HG03378 (cell line): Measurements from ENCODE around the gene TOX2.

Experiments
- ATAC-seq: cut with Tn5 transposase; IDR thresholded peaks from one replicate; pipeline ENCODE4 v1.9.1; 2021; ENCODE audit warnings: mild to moderate bottlenecking, moderate library complexity; ENCODE audit not compliant: unreplicated experiment

TOX2 gene

GRCh38 chr20:44052166-44052565 is 137.5 kb downstream of the TOX2 start:
- no peak for ATAC-seq

GRCh38 chr20:44053046-44053445 is 138.4 kb downstream of the TOX2 start:
- ATAC-seq, result no peak

- no peak for ATAC-seq
Observed at GRCh38 chr20:44054118-44054517, 139.5 kb downstream of the TOX2 start.

GRCh38 chr20:44054849-44055248 is 140.2 kb downstream of the TOX2 start:
- ATAC-seq, result no peak

GRCh38 chr20:44056010-44056698 is 141.5 kb downstream of the TOX2 start:
- no peak for ATAC-seq

- no peak for ATAC-seq
Observed at GRCh38 chr20:44057698-44058675, 143.3 kb downstream of the TOX2 start.

GRCh38 chr20:44064501-44065400 is 150.1 kb downstream of the TOX2 start:
- no peak for ATAC-seq

GRCh38 chr20:44065401-44066340 is 151.0 kb downstream of the TOX2 start:
- no peak for ATAC-seq

GRCh38 chr20:44066645-44067606 is 152.3 kb downstream of the TOX2 start:
- ATAC-seq, result no peak

GRCh38 chr20:44067650-44068081 is 153.0 kb downstream of the TOX2 start:
- no peak for ATAC-seq

GRCh38 chr20:44068316-44069201 is 153.9 kb downstream of the TOX2 start:
- ATAC-seq, result no peak

- ATAC-seq, result no peak
Observed at GRCh38 chr20:44069203-44070011, 154.8 kb downstream of the TOX2 start.

- ATAC-seq, result no peak
Observed at GRCh38 chr20:44070139-44070900, 155.7 kb downstream of the TOX2 start.

GRCh38 chr20:44071057-44071456 is 156.4 kb downstream of the TOX2 start:
- no peak for ATAC-seq

- no peak for ATAC-seq
Observed at GRCh38 chr20:44071526-44072111, 157.0 kb downstream of the TOX2 start.

GRCh38 chr20:44072384-44072783 is 157.7 kb downstream of the TOX2 start:
- no peak for ATAC-seq
